GM10266 (cell line): ENCODE results near the gene ATG10.
"Not testable (repeated sequence)": the region's sequence is repeated elsewhere in the genome, so short reads cannot be mapped to it uniquely, and the experiment has no call there.

ENCODE experiments used
- DNase-seq: peaks from one replicate; pipeline ENCODE4 v3.0.0; 2012; ENCODE audit errors: extremely low spot score
- CTCF ChIP-seq: IDR thresholded peaks from 2 replicates; pipeline ENCODE4 v1.5.1; 2012; ENCODE audit warnings: mild to moderate bottlenecking, low read depth; ENCODE audit not compliant: control insufficient read depth, insufficient read depth; ENCODE audit errors: missing control alignments

ATG10 gene

GRCh38 chr5:82018462-82018861 lies 46.6 kb downstream of the ATG10 start:
- no peak for TF ChIP-seq CTCF
- DNase-seq: no peak

- no peak for DNase-seq
- no peak for TF ChIP-seq CTCF
Observed at GRCh38 chr5:82019342-82020138, 47.7 kb downstream of the ATG10 start.

GRCh38 chr5:82022499-82022898 lies 50.7 kb downstream of the ATG10 start:
- TF ChIP-seq CTCF: no peak
- no peak for DNase-seq

GRCh38 chr5:82023644-82024043 lies 51.8 kb downstream of the ATG10 start:
- TF ChIP-seq CTCF: no peak

GRCh38 chr5:82031220-82032119 lies 59.6 kb downstream of the ATG10 start:
- no peak for DNase-seq
- TF ChIP-seq CTCF: no peak

More at GRCh38 chr5:82023644-82024043, 51.8 kb downstream of the ATG10 start:
- no peak for DNase-seq

- DNase-seq: not testable (repeated sequence)
Observed at GRCh38 chr5:82042894-82043293, 71.1 kb downstream of the ATG10 start.

- TF ChIP-seq CTCF: no peak
Observed at GRCh38 chr5:82044010-82044409, 72.2 kb downstream of the ATG10 start.

More at GRCh38 chr5:82044010-82044409, 72.2 kb downstream of the ATG10 start:
- no peak for DNase-seq
